GM18498 (cell line): ENCODE measurements around the gene C10orf120.

ENCODE experiments used
- ATAC-seq: cut with Tn5 transposase; IDR thresholded peaks from one replicate; pipeline ENCODE4 v1.9.1; 2021; ENCODE audit warnings: mild to moderate bottlenecking, moderate library complexity; ENCODE audit not compliant: unreplicated experiment

C10orf120 gene

GRCh38 chr10:122662231-122662630 is 37.4 kb downstream of the C10orf120 start:
- no peak for ATAC-seq

GRCh38 chr10:122660696-122661095 is 39.0 kb downstream of the C10orf120 start:
- no peak for ATAC-seq

GRCh38 chr10:122659651-122660050 is 40.0 kb downstream of the C10orf120 start:
- ATAC-seq, result no peak

GRCh38 chr10:122659126-122659525 is 40.5 kb downstream of the C10orf120 start:
- no peak for ATAC-seq

GRCh38 chr10:122658356-122659049 is 41.1 kb downstream of the C10orf120 start:
- no peak for ATAC-seq

GRCh38 chr10:122657729-122658128 is 41.9 kb downstream of the C10orf120 start:
- no peak for ATAC-seq

- no peak for ATAC-seq
Observed at GRCh38 chr10:122657255-122657654, 42.4 kb downstream of the C10orf120 start.

- no peak for ATAC-seq
Observed at GRCh38 chr10:122656741-122657140, 42.9 kb downstream of the C10orf120 start.

GRCh38 chr10:122656308-122656705 is 43.3 kb downstream of the C10orf120 start:
- ATAC-seq, result no peak

GRCh38 chr10:122655524-122656307 is 43.9 kb downstream of the C10orf120 start:
- no peak for ATAC-seq

- ATAC-seq, result no peak
Observed at GRCh38 chr10:122650331-122650730, 49.3 kb downstream of the C10orf120 start.

- no peak for ATAC-seq
Observed at GRCh38 chr10:122649903-122650302, 49.7 kb downstream of the C10orf120 start.

- ATAC-seq, result no peak
Observed at GRCh38 chr10:122648599-122649428, 50.8 kb downstream of the C10orf120 start.
